HepG2 (cell line): ENCODE measurements around the gene MYL6. TPM values are rescaled to one million over a fixed set of nuclear protein-coding genes. Genes with fewer than 3 reads are reported as not detected.

ENCODE experiments used
- CBX2 ChIP-seq, 2 experiments: fragments of 200-600 bp in 1 of 2; sonication (generic); formaldehyde crosslinking in 1 of 2; IDR thresholded peaks; 2 replicates each; pipeline versions ENCODE4 v1.7.0 to v1.8.1; 2018 to 2022; ENCODE audit warnings: low read depth in 2 of 2, low read length in 1 of 2, mild to moderate bottlenecking in 1 of 2, missing genetic modification reagents in 1 of 2
- GPN1 ChIP-seq: sonication (generic); formaldehyde crosslinking; IDR thresholded peaks from 2 replicates; pipeline ENCODE4 v1.5.1; 2020; ENCODE audit warnings: missing genetic modification reagents, borderline replicate concordance
- HCFC1 ChIP-seq: fragments of 150-350 bp; IDR thresholded peaks from 2 replicates; pipeline ENCODE4 v1.6.1; 2014; ENCODE audit warnings: low read depth, low read length
- HNRNPLL ChIP-seq: fragments of 200-400 bp; formaldehyde crosslinking; IDR thresholded peaks from 2 replicates; pipeline ENCODE4 v1.6.1; 2017; ENCODE audit warnings: mild to moderate bottlenecking, low read depth, low read length; ENCODE audit not compliant: poor library complexity, severe bottlenecking
- MED1 ChIP-seq: sonication (generic); formaldehyde crosslinking; IDR thresholded peaks from 2 replicates; pipeline ENCODE4 v1.4.0; 2020; ENCODE audit warnings: missing genetic modification reagents
- MXI1 ChIP-seq: IDR thresholded peaks from 3 replicates; pipeline ENCODE4 v1.6.1; 2012; ENCODE audit warnings: low read depth, low read length, inconsistent platforms, borderline replicate concordance
- SIN3B ChIP-seq: fragments of 150-350 bp; IDR thresholded peaks from 2 replicates; pipeline ENCODE4 v1.6.1; 2014; ENCODE audit warnings: low read length
- SOX13 ChIP-seq, 3 experiments: fragments of 450-650 bp in 1 of 3; sonication (generic) in 1 of 3; formaldehyde crosslinking in 1 of 3; IDR thresholded peaks in 2 of 3; conservative IDR thresholded peaks in 1 of 3; 2 replicates each; pipeline versions ENCODE4 v1.5.0 to v1.6.1; 2016 to 2020; ENCODE audit warnings: antibody characterized with exemption in 1 of 3, mild to moderate bottlenecking in 1 of 3, missing compliant biosample characterization in 1 of 3, missing genetic modification reagents in 1 of 3, moderate library complexity in 1 of 3
- TAF15 ChIP-seq: fragments of 200-400 bp; formaldehyde crosslinking; IDR thresholded peaks from one replicate; pipeline ENCODE4 v1.6.1; 2018; ENCODE audit warnings: mild to moderate bottlenecking, low read depth, low read length; ENCODE audit not compliant: poor library complexity, severe bottlenecking
- TERF1 ChIP-seq: sonication (generic); formaldehyde crosslinking; IDR thresholded peaks from 2 replicates; pipeline ENCODE4 v1.8.0; 2022; ENCODE audit warnings: mild to moderate bottlenecking, missing genetic modification reagents, moderate library complexity
- YEATS4 ChIP-seq: sonication (generic); formaldehyde crosslinking; IDR thresholded peaks from 2 replicates; pipeline ENCODE4 v1.4.0; 2020; ENCODE audit warnings: missing genetic modification reagents, borderline replicate concordance
- ZFP36 ChIP-seq: fragments of 150-350 bp; IDR thresholded peaks from 2 replicates; pipeline ENCODE4 v1.6.1; 2018; ENCODE audit warnings: borderline replicate concordance, low read length, low read depth; ENCODE audit not compliant: partially characterized antibody
- ZFP82 ChIP-seq: sonication (generic); formaldehyde crosslinking; IDR thresholded peaks from 2 replicates; pipeline ENCODE4 v1.5.1; 2020; ENCODE audit warnings: mild to moderate bottlenecking, missing genetic modification reagents, borderline replicate concordance
- ZNF276 ChIP-seq: sonication (generic); formaldehyde crosslinking; IDR thresholded peaks from 2 replicates; pipeline ENCODE4 v1.4.0; 2020; ENCODE audit warnings: mild to moderate bottlenecking, low read depth, missing genetic modification reagents
- polyA plus RNA-seq, 8 experiments: library from polyadenylated mRNA; depleted of rRNA in 3 of 8; stranded (reverse) in 7 of 8; unstranded in 1 of 8; fragments of >200 nt; fragmentation: Illumina TruSeq in 4 of 8; extraction: Trizol in 4 of 8; gene quantifications; 2 replicates each; pipeline versions ENCODE4 v1.2.1 to v1.2.3, GENCODE V29; 2011 to 2016; ENCODE audit warnings: low read depth in 4 of 8, missing spikeins in 1 of 8, mixed read lengths in 1 of 8; ENCODE audit not compliant: insufficient read depth in 1 of 8
- total RNA-seq, 5 experiments: library from RNA; depleted of rRNA; stranded (reverse); fragments of >200 nt; fragmentation: Illumina TruSeq; extraction: Trizol; gene quantifications; 2 replicates each; pipeline ENCODE4 v1.2.3, GENCODE V29; 2016; ENCODE audit warnings: low read depth in 1 of 5
- TF ChIP-seq, protein P1 (sequence below), 2 experiments: sonication (generic) in 1 of 2; formaldehyde crosslinking in 1 of 2; IDR thresholded peaks; 2 replicates each; pipeline versions ENCODE4 v1.6.1 to v1.9.0; 2014 to 2022; ENCODE audit warnings: antibody characterized with exemption in 1 of 2, borderline replicate concordance in 1 of 2, inconsistent platforms in 1 of 2, low read depth in 1 of 2, missing genetic modification reagents in 1 of 2
- TF ChIP-seq, protein P2 (sequence below): sonication (generic); formaldehyde crosslinking; conservative IDR thresholded peaks from 2 replicates; pipeline ENCODE4 v1.8.0; 2022; ENCODE audit warnings: missing genetic modification reagents

The MYL6 gene
- total and polyA plus RNA-seq, 2 of the 13 experiments (the other 11 are each of a cell fraction or from before 2014, with no cell fraction given): 1,127 to 1,192 TPM

GRCh38 chr12:56152132-56152755 is 5.9 kb upstream of the MYL6 start, which contains the start of gene MYL6B (continued):
- TF ChIP-seq, protein P1, sequence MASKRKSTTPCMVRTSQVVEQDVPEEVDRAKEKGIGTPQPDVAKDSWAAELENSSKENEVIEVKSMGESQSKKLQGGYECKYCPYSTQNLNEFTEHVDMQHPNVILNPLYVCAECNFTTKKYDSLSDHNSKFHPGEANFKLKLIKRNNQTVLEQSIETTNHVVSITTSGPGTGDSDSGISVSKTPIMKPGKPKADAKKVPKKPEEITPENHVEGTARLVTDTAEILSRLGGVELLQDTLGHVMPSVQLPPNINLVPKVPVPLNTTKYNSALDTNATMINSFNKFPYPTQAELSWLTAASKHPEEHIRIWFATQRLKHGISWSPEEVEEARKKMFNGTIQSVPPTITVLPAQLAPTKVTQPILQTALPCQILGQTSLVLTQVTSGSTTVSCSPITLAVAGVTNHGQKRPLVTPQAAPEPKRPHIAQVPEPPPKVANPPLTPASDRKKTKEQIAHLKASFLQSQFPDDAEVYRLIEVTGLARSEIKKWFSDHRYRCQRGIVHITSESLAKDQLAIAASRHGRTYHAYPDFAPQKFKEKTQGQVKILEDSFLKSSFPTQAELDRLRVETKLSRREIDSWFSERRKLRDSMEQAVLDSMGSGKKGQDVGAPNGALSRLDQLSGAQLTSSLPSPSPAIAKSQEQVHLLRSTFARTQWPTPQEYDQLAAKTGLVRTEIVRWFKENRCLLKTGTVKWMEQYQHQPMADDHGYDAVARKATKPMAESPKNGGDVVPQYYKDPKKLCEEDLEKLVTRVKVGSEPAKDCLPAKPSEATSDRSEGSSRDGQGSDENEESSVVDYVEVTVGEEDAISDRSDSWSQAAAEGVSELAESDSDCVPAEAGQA (IDR thresholded peaks at IDR 0.05; ENCODE audit: low read depth): peak; percentile 80
- TF ChIP-seq, protein P1 (CRISPR knock-in tag; IDR thresholded peaks at IDR 0.05; ENCODE audit: borderline replicate concordance): no peak
- no peak for TF ChIP-seq SIN3B
- no peak for TF ChIP-seq CBX2 (IDR thresholded peaks at IDR 0.05; ENCODE audit: low read depth, low read length)
- TF ChIP-seq CBX2 (CRISPR knock-in tag; IDR thresholded peaks at IDR 0.05; ENCODE audit: low read depth): no peak
- no peak for TF ChIP-seq ZFP36
- TF ChIP-seq, protein P2, sequence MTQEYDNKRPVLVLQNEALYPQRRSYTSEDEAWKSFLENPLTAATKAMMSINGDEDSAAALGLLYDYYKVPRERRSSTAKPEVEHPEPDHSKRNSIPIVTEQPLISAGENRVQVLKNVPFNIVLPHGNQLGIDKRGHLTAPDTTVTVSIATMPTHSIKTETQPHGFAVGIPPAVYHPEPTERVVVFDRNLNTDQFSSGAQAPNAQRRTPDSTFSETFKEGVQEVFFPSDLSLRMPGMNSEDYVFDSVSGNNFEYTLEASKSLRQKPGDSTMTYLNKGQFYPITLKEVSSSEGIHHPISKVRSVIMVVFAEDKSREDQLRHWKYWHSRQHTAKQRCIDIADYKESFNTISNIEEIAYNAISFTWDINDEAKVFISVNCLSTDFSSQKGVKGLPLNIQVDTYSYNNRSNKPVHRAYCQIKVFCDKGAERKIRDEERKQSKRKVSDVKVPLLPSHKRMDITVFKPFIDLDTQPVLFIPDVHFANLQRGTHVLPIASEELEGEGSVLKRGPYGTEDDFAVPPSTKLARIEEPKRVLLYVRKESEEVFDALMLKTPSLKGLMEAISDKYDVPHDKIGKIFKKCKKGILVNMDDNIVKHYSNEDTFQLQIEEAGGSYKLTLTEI (CRISPR knock-in tag): no peak
- TF ChIP-seq ZFP82 (CRISPR knock-in tag): no peak; the same call in 1 of the 2 replicates
- TF ChIP-seq MED1: 0 out of 2 replicates have a peak, but pooled peaks have one; percentile 49
- peak; percentile 55 for TF ChIP-seq HNRNPLL
- no peak for TF ChIP-seq ZNF276 (CRISPR knock-in tag)
- TF ChIP-seq YEATS4: peak; percentile 77
- TF ChIP-seq TAF15: no peak
- TF ChIP-seq TERF1 (CRISPR knock-in tag): no peak
- TF ChIP-seq SOX13 (IDR thresholded peaks at IDR 0.05): no peak
- TF ChIP-seq SOX13 (CRISPR knock-in tag; conservative IDR thresholded peaks at IDR 0.05 in 1 of 2, IDR thresholded peaks at IDR 0.05 in 1 of 2): peak in 1 of 2 experiments; percentile 39; a peak in 1 of 4 replicates
- peak; percentile 91 for TF ChIP-seq HCFC1
- peak; percentile 81; the same call in 1 of the 3 replicates for TF ChIP-seq MXI1
- no peak for TF ChIP-seq GPN1 (CRISPR knock-in tag)
